K562 (cell line): ENCODE data around the gene TANK. TPM values are rescaled to one million over a fixed set of nuclear protein-coding genes. Genes with fewer than 3 reads are reported as not detected.

ENCODE experiments used
- ATAC-seq: fragments of 200-7000 bp; cut with Tn5 transposase; 3 replicates; pipeline ENCODE4 v1.9.1; 2020; ENCODE audit warnings: moderate library complexity
- BruUV-seq: library from RNA; stranded (reverse); fragments of 400-500 nt; replicated peaks from 2 replicates; lab custom pipeline; 2021; lab: Mats Ljungman, UMichigan
- CTCF ChIA-PET: fragments of 300-600 bp; formaldehyde crosslinking; extraction: SDS; loops from one replicate; lab custom pipeline; 2021; ENCODE audit warnings: low intra/inter-chr PET ratio; lab: Yijun Ruan, JAX
- POLR2A ChIA-PET: fragments of 300-600, 350-650 bp; sonication (Branson Sonifier 250); formaldehyde crosslinking; extraction: SDS; loops from one replicate; lab custom pipeline; 2021; ENCODE audit warnings: antibody characterized with exemption, inconsistent platforms; lab: Yijun Ruan, JAX
- DNase-seq, 4 experiments: peaks; one replicate each; pipeline versions ENCODE4 v3.0.0 to v3.0.0-alpha.2; 2011 to 2018; ENCODE audit warnings: low spot score in 3 of 4, mixed read lengths in 3 of 4; ENCODE audit errors: extremely low read depth in 1 of 4
- FAIRE-seq: peaks from 2 replicates; lab custom pipeline; 2011; peaks lifted over from hg19 to GRCh38; lab: Jason Lieb, UNC
- H2AFZ ChIP-seq: 2 replicates; pipeline ENCODE4 v1.6.0; 2011; ENCODE audit warnings: low read depth, low read length, control low read depth, inconsistent platforms
- H3K27ac ChIP-seq: fragments of 200-600 bp; 3 replicates; pipeline ENCODE4 v1.8.0; 2011; ENCODE audit warnings: low read depth, mild to moderate bottlenecking, control low read depth, inconsistent platforms, low read length, moderate library complexity, mixed read lengths; ENCODE audit errors: extremely low read depth
- H3K27me3 ChIP-seq, 2 experiments: fragments of 300-600 bp in 1 of 2; 2 replicates in 1 of 2; 3 replicates in 1 of 2; pipeline versions ENCODE4 v1.6.0 to v1.8.0; 2011; ENCODE audit warnings: inconsistent platforms in 2 of 2, low read length in 2 of 2, mild to moderate bottlenecking in 1 of 2, mixed read lengths in 1 of 2, moderate library complexity in 1 of 2; ENCODE audit not compliant: control insufficient read depth in 2 of 2, insufficient read depth in 2 of 2
- H3K36me3 ChIP-seq: fragments of 300-600 bp; 3 replicates; pipeline ENCODE4 v1.8.0; 2011; ENCODE audit warnings: mild to moderate bottlenecking, low read length, inconsistent platforms; ENCODE audit not compliant: control insufficient read depth, insufficient read depth
- H3K4me1 ChIP-seq, 2 experiments: fragments of 200-600 bp in 1 of 2; replicated peaks in 1 of 2; 2 replicates in 1 of 2; 3 replicates in 1 of 2; pipeline versions ENCODE4 v1.5.1 to v1.8.0; 2011; ENCODE audit warnings: inconsistent platforms in 2 of 2, low read length in 2 of 2, mild to moderate bottlenecking in 1 of 2, mixed read lengths in 1 of 2, moderate library complexity in 1 of 2; ENCODE audit not compliant: control insufficient read depth in 2 of 2, insufficient read depth in 2 of 2
- H3K4me2 ChIP-seq: 2 replicates; pipeline ENCODE4 v1.6.1; 2011; ENCODE audit warnings: low read length, control low read depth, inconsistent platforms, mixed read lengths; ENCODE audit not compliant: insufficient read depth
- H3K4me3 ChIP-seq: fragments of 200-600 bp; sonication (generic), shearing (Covaris generic); 2 replicates; pipeline ENCODE4 v1.5.1; 2016; ENCODE audit warnings: control low read depth, inconsistent platforms
- H3K79me2 ChIP-seq: fragments of 200-600 bp; 3 replicates; pipeline ENCODE4 v1.8.0; 2011; ENCODE audit warnings: low read length, inconsistent platforms; ENCODE audit not compliant: control insufficient read depth, insufficient read depth
- H3K9ac ChIP-seq, 2 experiments: 2 replicates each; pipeline versions ENCODE4 v1.6.0 to v1.6.1; 2011; ENCODE audit warnings: low read depth in 2 of 2, low read length in 2 of 2, control low read depth in 1 of 2, inconsistent platforms in 1 of 2, mild to moderate bottlenecking in 1 of 2, mixed read lengths in 1 of 2; ENCODE audit not compliant: insufficient read depth in 1 of 2
- H3K9me1 ChIP-seq: one replicate; pipeline ENCODE4 v1.6.0; 2011; ENCODE audit warnings: inconsistent platforms, mild to moderate bottlenecking, low read length, moderate library complexity; ENCODE audit not compliant: control insufficient read depth, insufficient read depth
- H3K9me3 ChIP-seq: replicated peaks from 2 replicates; pipeline ENCODE4 v1.5.1; 2011; ENCODE audit warnings: low read depth, low read length, inconsistent platforms; ENCODE audit not compliant: control insufficient read depth, insufficient read depth
- H4K20me1 ChIP-seq: replicated peaks from 2 replicates; pipeline ENCODE4 v1.6.1; 2011; ENCODE audit warnings: low read length, inconsistent platforms, mixed read lengths; ENCODE audit not compliant: control insufficient read depth, insufficient read depth
- FOXA3 ChIP-seq, 2 experiments: fragments of 450-650 bp in 1 of 2; sonication (generic) in 1 of 2; formaldehyde crosslinking; IDR thresholded peaks in 1 of 2; conservative IDR thresholded peaks in 1 of 2; 2 replicates each; pipeline versions ENCODE4 v1.4.0 to v1.8.0; 2020 to 2022; ENCODE audit warnings: mild to moderate bottlenecking in 2 of 2, missing genetic modification reagents in 1 of 2
- RBM15 ChIP-seq: fragments of 200-400 bp; formaldehyde crosslinking; IDR thresholded peaks from 2 replicates; pipeline ENCODE4 v1.6.1; 2018; ENCODE audit warnings: mild to moderate bottlenecking, low read length, moderate library complexity; ENCODE audit not compliant: insufficient read depth
- RREB1 ChIP-seq: fragments of 250-450 bp; sonication (Bioruptor Pico); IDR thresholded peaks from 2 replicates; pipeline ENCODE4 v1.4.0; 2020
- U2AF1 ChIP-seq: fragments of 200-400 bp; formaldehyde crosslinking; optimal IDR thresholded peaks from 2 replicates; pipeline ENCODE3; 2017; ENCODE audit warnings: mild to moderate bottlenecking, low read depth, low read length, moderate library complexity
- ZNF354B ChIP-seq: fragments of 250-450 bp; sonication (Bioruptor Pico); IDR thresholded peaks from 2 replicates; pipeline ENCODE4 v1.4.0; 2020
- ZNF584 ChIP-seq: fragments of 200-800 bp; sonication (Bioruptor generic); IDR thresholded peaks from 2 replicates; pipeline ENCODE4 v1.6.1; 2016; ENCODE audit warnings: low read depth, mild to moderate bottlenecking, missing genetic modification characterization, missing compliant biosample characterization
- WGBS: fragments of 100-300 bp; shearing (Covaris generic); methylation state at CpG from one replicate; pipeline ENCODE4 v1.1.6; 2016; ENCODE audit warnings: low coverage, mixed read lengths; ENCODE audit not compliant: insufficient coverage; ENCODE audit errors: missing lambda C conversion rate; 5-methylcytosine and 5-hydroxymethylcytosine counted together
- in situ Hi-C: fragments of 300-500 bp; cut with MboI; formaldehyde crosslinking; loops from 4 replicates; pipeline ENCODE4 v1.15.0; 2018; ENCODE audit warnings: inconsistent platforms, mixed read lengths
- intact Hi-C: fragments of 100-400 bp; cut with micrococcal nuclease; formaldehyde crosslinking; loops from 2 replicates; pipeline ENCODE4 v1.14.2; 2022
- polyA plus RNA-seq, 8 experiments: library from polyadenylated mRNA; depleted of rRNA in 4 of 8; stranded (reverse) in 5 of 8; unstranded in 3 of 8; fragments of >200 nt; fragmentation: Nextera tagmentation in 2 of 8; fragmentation: Illumina TruSeq in 1 of 8; extraction: Ambion mirVana in 2 of 8; extraction: Trizol in 1 of 8; gene quantifications; 2 replicates each; pipeline versions ENCODE4 v1.2.1 to v1.2.3, GENCODE V29; 2011 to 2014; ENCODE audit warnings: inconsistent platforms in 1 of 8, missing spikeins in 1 of 8
- total RNA-seq, 7 experiments: library from RNA; depleted of rRNA in 6 of 7; stranded (reverse); fragments of >200 nt in 6 of 7; fragmentation: Illumina TruSeq in 2 of 7; extraction: Trizol in 2 of 7; gene quantifications; 2 replicates each; pipeline versions ENCODE4 v1.2.1 to v1.2.3, GENCODE V29; 2011 to 2021; ENCODE audit warnings: low replicate concordance in 1 of 7
- TF ChIP-seq, protein P1 (sequence below): sonication (generic); formaldehyde crosslinking; IDR thresholded peaks from 2 replicates; pipeline ENCODE4 v1.8.0; 2022; ENCODE audit warnings: missing genetic modification reagents, mild to moderate bottlenecking, borderline replicate concordance
- TF ChIP-seq, protein P2 (sequence below): sonication (generic); formaldehyde crosslinking; IDR thresholded peaks from 2 replicates; pipeline ENCODE4 v1.9.0; 2022; ENCODE audit warnings: mild to moderate bottlenecking, missing genetic modification reagents
- TF ChIP-seq, protein P3 (sequence below), 2 experiments: fragments of 450-650 bp; conservative IDR thresholded peaks; 2 replicates each; pipeline ENCODE4 v1.6.1; 2017; ENCODE audit warnings: mild to moderate bottlenecking in 2 of 2, moderate library complexity in 2 of 2
- TF ChIP-seq, protein P4 (sequence below): fragments of 250-450 bp; sonication (Bioruptor Pico); IDR thresholded peaks from 2 replicates; pipeline ENCODE4 v1.4.0; 2020; ENCODE audit warnings: mild to moderate bottlenecking, moderate library complexity

The TANK gene
- total and polyA plus RNA-seq, 9 of the 15 experiments (the other 6 are each of a cell fraction or from before 2014, with no cell fraction given): 43.0 to 91.5 (median 54.4) TPM

DNA sequence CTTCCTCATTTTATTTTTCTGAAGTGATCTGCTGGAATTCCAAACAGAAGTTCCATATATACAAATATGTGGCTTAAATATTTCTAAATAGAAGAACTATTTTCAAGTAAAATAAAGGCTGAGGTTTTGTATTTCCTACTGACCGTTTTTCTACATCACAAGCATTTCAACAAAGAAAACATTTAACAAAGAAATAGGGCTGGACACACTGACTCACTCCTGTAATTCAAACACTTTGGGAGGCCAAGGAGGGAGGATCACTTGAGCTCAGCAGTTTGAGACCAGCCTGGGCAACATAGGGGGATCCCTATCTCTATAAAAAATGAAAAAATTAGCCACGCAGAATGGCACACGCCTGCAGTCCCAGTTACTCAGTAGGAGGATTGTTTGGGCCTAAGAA, 44.6 kb downstream of the TANK start:
- intact Hi-C loops (no loop called here), in situ Hi-C loops (no loop called here)
- no peak overlapping the region for H3K4me3 ChIP-seq
- ATAC-seq (no peak), FAIRE-seq (no peak), DNase-seq (no peak)
- no peaks in the 10 kb centered on the region for H3K27me3 ChIP-seq
- BruUV-seq: no TSS peak
- H3K4me2 ChIP-seq: no peak overlapping the region
- peaks cover 0 to 9% of the 10 kb centered on the region in 2 experiments; a peak in 1 of 5 replicates for H3K4me1 ChIP-seq
- no peak overlapping the region for H3K9ac ChIP-seq
- H3K36me3 ChIP-seq: peaks cover 43% of the 10 kb centered on the region
- CTCF ChIA-PET: no interaction called here
- no peaks in the 10 kb centered on the region for H3K9me3 ChIP-seq
- no peaks in the 10 kb centered on the region for H3K9me1 ChIP-seq
- no peaks in the 10 kb centered on the region for H4K20me1 ChIP-seq
- no peak overlapping the region for H2AFZ ChIP-seq
- 92% methylated on average over 3 of the region's 3 CpGs for WGBS
- H3K27ac ChIP-seq: no peak overlapping the region
- peaks cover 4% of the 10 kb centered on the region; the same call in 1 of the 3 replicates for H3K79me2 ChIP-seq
- POLR2A ChIA-PET: interaction anchor here (1.0 kb wide), 1 partner anchor 17 kb away, joined by 3 read pairs; no protein-coding TSS in a partner anchor
- TF ChIP-seq, protein P1, sequence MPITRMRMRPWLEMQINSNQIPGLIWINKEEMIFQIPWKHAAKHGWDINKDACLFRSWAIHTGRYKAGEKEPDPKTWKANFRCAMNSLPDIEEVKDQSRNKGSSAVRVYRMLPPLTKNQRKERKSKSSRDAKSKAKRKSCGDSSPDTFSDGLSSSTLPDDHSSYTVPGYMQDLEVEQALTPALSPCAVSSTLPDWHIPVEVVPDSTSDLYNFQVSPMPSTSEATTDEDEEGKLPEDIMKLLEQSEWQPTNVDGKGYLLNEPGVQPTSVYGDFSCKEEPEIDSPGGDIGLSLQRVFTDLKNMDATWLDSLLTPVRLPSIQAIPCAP (CRISPR knock-in tag): no peak
- TF ChIP-seq U2AF1 (no peak), ZNF354B (CRISPR knock-in tag) (no peak), FOXA3 (CRISPR knock-in tag; conservative IDR thresholded peaks at IDR 0.05 in 1 of 2, IDR thresholded peaks at IDR 0.05 in 1 of 2) (no peak), RBM15 (no peak), ZNF584 (CRISPR knock-in tag) (no peak), RREB1 (CRISPR knock-in tag) (no peak)
- TF ChIP-seq, protein P2, sequence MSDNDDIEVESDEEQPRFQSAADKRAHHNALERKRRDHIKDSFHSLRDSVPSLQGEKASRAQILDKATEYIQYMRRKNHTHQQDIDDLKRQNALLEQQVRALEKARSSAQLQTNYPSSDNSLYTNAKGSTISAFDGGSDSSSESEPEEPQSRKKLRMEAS (CRISPR knock-in tag): no peak
- TF ChIP-seq, protein P3, sequence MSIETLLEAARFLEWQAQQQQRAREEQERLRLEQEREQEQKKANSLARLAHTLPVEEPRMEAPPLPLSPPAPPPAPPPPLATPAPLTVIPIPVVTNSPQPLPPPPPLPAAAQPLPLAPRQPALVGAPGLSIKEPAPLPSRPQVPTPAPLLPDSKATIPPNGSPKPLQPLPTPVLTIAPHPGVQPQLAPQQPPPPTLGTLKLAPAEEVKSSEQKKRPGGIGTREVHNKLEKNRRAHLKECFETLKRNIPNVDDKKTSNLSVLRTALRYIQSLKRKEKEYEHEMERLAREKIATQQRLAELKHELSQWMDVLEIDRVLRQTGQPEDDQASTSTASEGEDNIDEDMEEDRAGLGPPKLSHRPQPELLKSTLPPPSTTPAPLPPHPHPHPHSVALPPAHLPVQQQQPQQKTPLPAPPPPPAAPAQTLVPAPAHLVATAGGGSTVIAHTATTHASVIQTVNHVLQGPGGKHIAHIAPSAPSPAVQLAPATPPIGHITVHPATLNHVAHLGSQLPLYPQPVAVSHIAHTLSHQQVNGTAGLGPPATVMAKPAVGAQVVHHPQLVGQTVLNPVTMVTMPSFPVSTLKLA (conservative IDR thresholded peaks at IDR 0.05): no peak
- TF ChIP-seq, protein P4, sequence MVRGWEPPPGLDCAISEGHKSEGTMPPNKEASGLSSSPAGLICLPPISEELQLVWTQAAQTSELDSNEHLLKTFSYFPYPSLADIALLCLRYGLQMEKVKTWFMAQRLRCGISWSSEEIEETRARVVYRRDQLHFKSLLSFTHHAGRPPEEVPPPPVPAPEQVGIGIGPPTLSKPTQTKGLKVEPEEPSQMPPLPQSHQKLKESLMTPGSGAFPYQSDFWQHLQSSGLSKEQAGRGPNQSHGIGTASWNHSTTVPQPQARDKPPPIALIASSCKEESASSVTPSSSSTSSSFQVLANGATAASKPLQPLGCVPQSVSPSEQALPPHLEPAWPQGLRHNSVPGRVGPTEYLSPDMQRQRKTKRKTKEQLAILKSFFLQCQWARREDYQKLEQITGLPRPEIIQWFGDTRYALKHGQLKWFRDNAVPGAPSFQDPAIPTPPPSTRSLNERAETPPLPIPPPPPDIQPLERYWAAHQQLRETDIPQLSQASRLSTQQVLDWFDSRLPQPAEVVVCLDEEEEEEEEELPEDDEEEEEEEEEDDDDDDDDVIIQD (CRISPR knock-in tag): no peak
